OCI-LY3 (cell line): ENCODE data around the gene ACSS2.

Experiments
- CTCF ChIP-seq: fragments of 200-600, 300-600 bp; sonication (generic); IDR thresholded peaks from 2 replicates; pipeline ENCODE4 v1.5.1; 2014; ENCODE audit warnings: antibody characterized with exemption, low read length, low read depth
- EZH2phosphoT487 ChIP-seq: fragments of 200-600 bp; shearing (Covaris generic); IDR thresholded peaks from 2 replicates; pipeline ENCODE4 v1.6.1; 2018; ENCODE audit warnings: antibody characterized with exemption, mixed run types, low read depth

- TF ChIP-seq CTCF (no peak), EZH2phosphoT487 (no peak)
Observed at GRCh38 chr20:34970846-34971560, 94.6 kb downstream of the ACSS2 start.
